Measurements from ENCODE around the gene ZNF787. TPM values are rescaled to one million over a fixed set of nuclear protein-coding genes. Genes with fewer than 3 reads are reported as not detected.
A peak's percentile ranks its signal among the peaks of the same experiment; 100 is the strongest.

Gene ZNF787
- total RNA-seq, 1 donor from 2014 or later: 32.6 TPM

- TF ChIP-seq, protein P1, sequence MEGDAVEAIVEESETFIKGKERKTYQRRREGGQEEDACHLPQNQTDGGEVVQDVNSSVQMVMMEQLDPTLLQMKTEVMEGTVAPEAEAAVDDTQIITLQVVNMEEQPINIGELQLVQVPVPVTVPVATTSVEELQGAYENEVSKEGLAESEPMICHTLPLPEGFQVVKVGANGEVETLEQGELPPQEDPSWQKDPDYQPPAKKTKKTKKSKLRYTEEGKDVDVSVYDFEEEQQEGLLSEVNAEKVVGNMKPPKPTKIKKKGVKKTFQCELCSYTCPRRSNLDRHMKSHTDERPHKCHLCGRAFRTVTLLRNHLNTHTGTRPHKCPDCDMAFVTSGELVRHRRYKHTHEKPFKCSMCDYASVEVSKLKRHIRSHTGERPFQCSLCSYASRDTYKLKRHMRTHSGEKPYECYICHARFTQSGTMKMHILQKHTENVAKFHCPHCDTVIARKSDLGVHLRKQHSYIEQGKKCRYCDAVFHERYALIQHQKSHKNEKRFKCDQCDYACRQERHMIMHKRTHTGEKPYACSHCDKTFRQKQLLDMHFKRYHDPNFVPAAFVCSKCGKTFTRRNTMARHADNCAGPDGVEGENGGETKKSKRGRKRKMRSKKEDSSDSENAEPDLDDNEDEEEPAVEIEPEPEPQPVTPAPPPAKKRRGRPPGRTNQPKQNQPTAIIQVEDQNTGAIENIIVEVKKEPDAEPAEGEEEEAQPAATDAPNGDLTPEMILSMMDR (IDR thresholded peaks at IDR 0.05; ENCODE audit: insufficient read depth, low read length, severe bottlenecking): no peak
- peak; percentile 37 for DNase-seq (ENCODE audit: low read depth)
Observed at GRCh38 chr19:56138069-56138468, 17.0 kb upstream of the ZNF787 start.

DNA sequence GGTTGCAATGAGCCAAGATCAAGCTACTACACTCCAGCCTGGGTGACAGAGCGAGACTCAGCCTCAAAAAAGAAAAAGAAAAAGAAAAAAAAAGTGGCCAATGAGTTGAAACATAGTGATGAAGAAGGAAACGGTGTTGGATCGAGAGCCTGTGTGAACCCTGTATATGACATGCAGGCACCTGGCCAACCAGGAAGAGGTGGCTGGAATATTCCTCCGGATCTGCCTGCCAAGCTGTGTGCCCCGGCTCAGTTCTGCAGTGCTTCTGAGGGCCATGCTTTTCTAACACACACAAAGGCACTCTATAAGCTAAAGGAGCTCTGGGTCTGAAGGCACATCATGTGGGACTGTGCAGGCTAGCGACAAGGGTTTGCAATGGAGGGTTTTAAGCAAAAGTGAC is 16.3 kb upstream of the ZNF787 start:
- TF ChIP-seq, protein P1 (IDR thresholded peaks at IDR 0.05; ENCODE audit: insufficient read depth, low read length, severe bottlenecking): no peak
- no peak for DNase-seq (ENCODE audit: low read depth)
- FAIRE-seq: no peak
- Histone ChIP-seq H3K36me3 (ENCODE audit: control insufficient read depth, insufficient read depth, low read length) (no peaks in the 10 kb centered on the region), H3K27me3 (ENCODE audit: control insufficient read depth, insufficient read depth, low read length) (peaks cover under 1% of the 10 kb centered on the region), H3K4me3 (ENCODE audit: low read depth, low read length) (no peak overlapping the region)

More at GRCh38 chr19:56138069-56138468, 17.0 kb upstream of the ZNF787 start:
- Histone ChIP-seq H3K36me3 (ENCODE audit: control insufficient read depth, insufficient read depth, low read length) (no peaks in the 10 kb centered on the region), H3K27me3 (ENCODE audit: control insufficient read depth, insufficient read depth, low read length) (no peaks in the 10 kb centered on the region), H3K4me3 (ENCODE audit: low read depth, low read length) (no peak overlapping the region)
- no peak for FAIRE-seq

DNA sequence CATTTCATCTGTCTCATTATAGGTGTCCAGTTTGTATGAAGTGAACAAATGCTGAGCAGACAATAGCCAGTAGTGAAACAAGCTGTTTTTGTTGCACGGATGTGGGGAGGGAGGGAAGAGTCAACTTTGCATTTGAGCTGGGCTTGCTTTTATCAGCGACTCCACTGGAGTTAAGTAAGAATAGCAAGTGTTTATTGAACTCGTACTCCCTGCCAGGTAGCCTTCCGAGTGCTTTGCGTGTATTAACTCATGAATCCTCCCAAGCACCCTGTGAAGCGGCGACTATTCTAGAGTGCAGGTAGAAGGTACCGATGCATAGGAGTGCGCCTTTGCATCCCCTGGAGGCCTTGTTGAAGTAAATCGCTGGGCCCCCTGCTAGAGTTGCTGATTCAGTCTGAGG is 15.3 kb upstream of the ZNF787 start:
- H3K36me3 ChIP-seq (ENCODE audit: control insufficient read depth, insufficient read depth, low read length): no peaks in the 10 kb centered on the region
- DNase-seq (ENCODE audit: low read depth): no peak
- H3K27me3 ChIP-seq (ENCODE audit: control insufficient read depth, insufficient read depth, low read length): peaks cover 3% of the 10 kb centered on the region
- TF ChIP-seq, protein P1 (IDR thresholded peaks at IDR 0.05; ENCODE audit: insufficient read depth, low read length, severe bottlenecking): no peak
- no peak overlapping the region for H3K4me3 ChIP-seq (ENCODE audit: low read depth, low read length)
- FAIRE-seq: no peak

- FAIRE-seq: no peak
- no peaks in the 10 kb centered on the region for H3K36me3 ChIP-seq (ENCODE audit: control insufficient read depth, insufficient read depth, low read length)
Observed at GRCh38 chr19:56134654-56134921, 13.5 kb upstream of the ZNF787 start.

GRCh38 chr19:56133858-56134653 is 13.0 kb upstream of the ZNF787 start:
- Histone ChIP-seq H3K27me3 (ENCODE audit: control insufficient read depth, insufficient read depth, low read length) (peaks cover 3% of the 10 kb centered on the region), H3K4me3 (ENCODE audit: low read depth, low read length) (no peak overlapping the region), H3K36me3 (ENCODE audit: control insufficient read depth, insufficient read depth, low read length) (no peaks in the 10 kb centered on the region)
- FAIRE-seq (no peak), DNase-seq (ENCODE audit: low read depth) (no peak)
- TF ChIP-seq, protein P1 (IDR thresholded peaks at IDR 0.05; ENCODE audit: insufficient read depth, low read length, severe bottlenecking): no peak

More at GRCh38 chr19:56134654-56134921, 13.5 kb upstream of the ZNF787 start:
- Histone ChIP-seq H3K4me3 (ENCODE audit: low read depth, low read length) (no peak overlapping the region), H3K27me3 (ENCODE audit: control insufficient read depth, insufficient read depth, low read length) (peaks cover 3% of the 10 kb centered on the region)
- TF ChIP-seq, protein P1 (IDR thresholded peaks at IDR 0.05; ENCODE audit: insufficient read depth, low read length, severe bottlenecking): no peak
- no peak for DNase-seq (ENCODE audit: low read depth)
